Activated CD4-positive, alpha-beta T cell treated with anti-CD3 and anti-CD28 coated beads, Interleukin-2, amount 50 U/mL, for 4 hours (primary cell): Measurements from ENCODE around the gene PSMF1.
"Not testable (repeated sequence)": the region's sequence is repeated elsewhere in the genome, so short reads cannot be mapped to it uniquely, and the experiment has no call there.

Experiments
- DNase-seq, 2 experiments: peaks; one replicate each; pipeline ENCODE4 v3.0.0-alpha.2; 2020

The PSMF1 gene

GRCh38 chr20:1122388-1123315 lies 4.2 kb downstream of the PSMF1 start:
- DNase-seq, result no peak

- DNase-seq, result no peak
Measured at GRCh38 chr20:1123666-1124065, 5.3 kb downstream of the PSMF1 start.

GRCh38 chr20:1124421-1124820 lies 6.0 kb downstream of the PSMF1 start:
- no peak for DNase-seq

- DNase-seq, result no peak
Measured at GRCh38 chr20:1125277-1125676, 6.9 kb downstream of the PSMF1 start.

- no peak for DNase-seq
Measured at GRCh38 chr20:1127840-1128239, 9.4 kb downstream of the PSMF1 start.

- DNase-seq, result no peak
Measured at GRCh38 chr20:1130058-1130694, 11.8 kb downstream of the PSMF1 start.

GRCh38 chr20:1130847-1131246 lies 12.4 kb downstream of the PSMF1 start:
- DNase-seq, result no peak

- DNase-seq, result no peak
Measured at GRCh38 chr20:1131354-1131753, 13.0 kb downstream of the PSMF1 start.

- DNase-seq, result no peak
Measured at GRCh38 chr20:1134355-1134754, 16.0 kb downstream of the PSMF1 start.

GRCh38 chr20:1134836-1135235 lies 16.4 kb downstream of the PSMF1 start:
- DNase-seq, result no peak

GRCh38 chr20:1137236-1137635 lies 18.8 kb downstream of the PSMF1 start:
- DNase-seq, result no peak

GRCh38 chr20:1144401-1145172 lies 26.2 kb downstream of the PSMF1 start:
- no peak for DNase-seq

- DNase-seq, result no peak
Measured at GRCh38 chr20:1146957-1147356, 28.6 kb downstream of the PSMF1 start.

GRCh38 chr20:1149812-1150211 lies 31.4 kb downstream of the PSMF1 start:
- DNase-seq, result not testable (repeated sequence)

- DNase-seq, result no peak
Measured at GRCh38 chr20:1150218-1150617, 31.8 kb downstream of the PSMF1 start.

GRCh38 chr20:1150968-1151367 lies 32.6 kb downstream of the PSMF1 start:
- DNase-seq, result no peak

GRCh38 chr20:1154226-1154625 lies 35.8 kb downstream of the PSMF1 start:
- no peak for DNase-seq

GRCh38 chr20:1154691-1155090 lies 36.3 kb downstream of the PSMF1 start:
- no peak for DNase-seq

- DNase-seq, result no peak
Measured at GRCh38 chr20:1155342-1155741, 36.9 kb downstream of the PSMF1 start.

- DNase-seq, result no peak
Measured at GRCh38 chr20:1160496-1160895, 42.1 kb downstream of the PSMF1 start.

GRCh38 chr20:1160991-1161390 lies 42.6 kb downstream of the PSMF1 start:
- no peak for DNase-seq

GRCh38 chr20:1163105-1163504 lies 44.7 kb downstream of the PSMF1 start:
- DNase-seq, result no peak

GRCh38 chr20:1163653-1164052 lies 45.3 kb downstream of the PSMF1 start:
- DNase-seq, result no peak

- no peak for DNase-seq
Measured at GRCh38 chr20:1164871-1165270, 46.5 kb downstream of the PSMF1 start.
